Skeletal muscle cell (primary cell): ENCODE measurements around the gene BRD1.

Experiments
- DNase-seq: peaks from one replicate; pipeline ENCODE4 v3.0.0-alpha.2; 2010; ENCODE audit warnings: low read depth
- H3K4me3 ChIP-seq: 2 replicates; pipeline ENCODE4 v1.5.1; 2011; ENCODE audit warnings: low read depth, mild to moderate bottlenecking, control low read depth, low read length, moderate library complexity

BRD1 gene

GRCh38 chr22:49810363-49811019 lies 17.2 kb downstream of the BRD1 start:
- H3K4me3 ChIP-seq, result no peak overlapping the region
- no peak for DNase-seq

DNA sequence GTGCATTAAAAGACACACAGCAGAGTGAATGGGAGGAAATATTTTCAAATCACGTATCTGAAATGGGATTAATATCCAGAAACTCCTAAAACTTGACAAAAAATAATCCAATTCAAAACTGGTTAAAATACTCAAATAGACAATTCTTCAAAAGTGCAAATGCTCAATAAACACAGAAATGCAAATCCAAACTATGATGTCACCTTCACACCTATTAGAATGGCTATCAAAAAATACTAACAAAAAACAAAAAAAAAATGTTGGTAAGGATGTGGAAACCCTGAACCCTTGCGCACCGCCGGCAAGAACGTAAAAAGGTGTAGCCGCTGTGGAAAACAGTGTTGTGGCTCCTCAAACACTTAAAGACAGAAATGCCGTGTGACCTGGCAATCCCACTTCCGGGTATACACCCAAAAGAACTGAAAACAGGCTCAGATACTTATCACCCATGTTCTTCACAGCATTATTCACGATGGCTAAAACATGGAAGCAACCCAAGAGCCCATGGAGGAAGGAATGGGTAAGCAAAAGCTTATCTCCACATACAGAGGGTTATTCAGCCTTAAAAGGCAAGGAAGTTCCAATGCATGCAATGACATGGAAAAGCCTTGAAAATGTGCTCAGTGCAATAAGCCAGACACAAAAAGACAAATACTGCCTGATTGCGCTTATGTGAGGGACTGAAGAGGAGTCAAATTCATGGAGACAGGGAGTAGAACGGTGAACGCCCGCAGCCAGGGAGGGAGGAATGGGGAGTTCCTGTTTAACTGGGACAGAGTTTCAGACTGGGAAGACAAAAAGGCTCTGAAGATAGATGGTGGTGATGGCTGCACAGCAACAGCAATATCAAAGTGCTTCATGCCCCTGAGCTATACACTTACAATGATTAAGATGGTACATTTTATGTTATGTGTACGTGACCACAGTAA lies 19.6 kb downstream of the BRD1 start:
- no peak overlapping the region for H3K4me3 ChIP-seq

DNA sequence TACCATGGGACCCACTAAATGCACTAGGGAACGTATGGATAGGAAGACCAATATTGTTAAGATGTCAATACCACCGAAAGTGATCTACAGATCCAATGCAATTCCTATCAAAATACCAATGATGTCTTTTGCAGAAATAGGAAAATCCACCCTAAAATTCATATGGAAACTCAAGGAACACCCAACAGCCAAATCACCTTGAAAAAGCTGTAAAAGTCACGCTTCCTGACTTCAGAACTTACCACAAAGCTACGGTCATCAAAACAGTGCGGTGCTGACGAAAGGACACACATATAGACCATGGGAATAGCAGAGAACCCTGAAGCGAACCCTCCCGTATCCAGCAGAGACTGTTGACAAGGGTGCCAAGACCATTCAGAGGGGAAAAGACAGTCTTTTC lies 20.5 kb downstream of the BRD1 start:
- DNase-seq, result no peak

More for the DNA sequence above, 19.6 kb downstream of the BRD1 start:
- no peak for DNase-seq

GRCh38 chr22:49803737-49804375 lies 23.8 kb downstream of the BRD1 start:
- no peak overlapping the region for H3K4me3 ChIP-seq
- no peak for DNase-seq

More for the DNA sequence above, 20.5 kb downstream of the BRD1 start:
- H3K4me3 ChIP-seq, result no peak overlapping the region

GRCh38 chr22:49803134-49803533 lies 24.5 kb downstream of the BRD1 start:
- no peak for DNase-seq
- no peak overlapping the region for H3K4me3 ChIP-seq

DNA sequence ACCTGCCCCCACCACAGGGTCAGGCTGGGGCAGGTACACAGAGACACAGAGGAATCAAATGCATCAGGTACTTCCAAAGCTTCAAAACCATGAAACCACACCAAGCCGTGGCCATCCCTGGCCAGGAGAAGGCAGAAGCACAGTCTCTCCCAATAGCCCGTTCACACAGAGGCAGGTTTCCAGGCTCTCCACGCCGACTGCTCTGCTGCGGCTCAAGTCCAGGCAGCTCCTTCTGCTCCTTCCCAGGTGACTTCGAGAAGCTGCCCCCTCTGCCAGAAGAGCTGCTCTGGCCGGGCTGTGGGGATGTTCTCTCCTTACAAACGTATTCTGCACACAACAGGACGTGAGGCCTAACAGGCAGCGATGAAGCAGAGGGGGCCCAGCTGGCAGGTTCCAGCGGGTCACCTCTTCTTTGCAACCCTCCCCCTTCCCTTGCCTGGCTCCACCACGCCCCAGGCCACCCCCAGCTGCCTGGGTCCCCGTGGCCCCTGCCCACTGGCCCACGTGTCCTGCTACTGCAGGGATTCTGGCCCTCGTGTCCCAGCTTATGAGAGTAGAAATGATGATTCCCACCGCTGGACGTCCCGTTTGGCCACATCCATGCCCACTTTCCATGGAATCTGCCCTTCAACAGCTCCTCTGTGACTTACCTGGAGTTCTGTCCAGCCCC lies 26.1 kb downstream of the BRD1 start:
- no peak overlapping the region for H3K4me3 ChIP-seq

GRCh38 chr22:49800408-49801238 lies 27.1 kb downstream of the BRD1 start:
- no peak overlapping the region for H3K4me3 ChIP-seq
- no peak for DNase-seq

More for the DNA sequence above, 26.1 kb downstream of the BRD1 start:
- no peak for DNase-seq

DNA sequence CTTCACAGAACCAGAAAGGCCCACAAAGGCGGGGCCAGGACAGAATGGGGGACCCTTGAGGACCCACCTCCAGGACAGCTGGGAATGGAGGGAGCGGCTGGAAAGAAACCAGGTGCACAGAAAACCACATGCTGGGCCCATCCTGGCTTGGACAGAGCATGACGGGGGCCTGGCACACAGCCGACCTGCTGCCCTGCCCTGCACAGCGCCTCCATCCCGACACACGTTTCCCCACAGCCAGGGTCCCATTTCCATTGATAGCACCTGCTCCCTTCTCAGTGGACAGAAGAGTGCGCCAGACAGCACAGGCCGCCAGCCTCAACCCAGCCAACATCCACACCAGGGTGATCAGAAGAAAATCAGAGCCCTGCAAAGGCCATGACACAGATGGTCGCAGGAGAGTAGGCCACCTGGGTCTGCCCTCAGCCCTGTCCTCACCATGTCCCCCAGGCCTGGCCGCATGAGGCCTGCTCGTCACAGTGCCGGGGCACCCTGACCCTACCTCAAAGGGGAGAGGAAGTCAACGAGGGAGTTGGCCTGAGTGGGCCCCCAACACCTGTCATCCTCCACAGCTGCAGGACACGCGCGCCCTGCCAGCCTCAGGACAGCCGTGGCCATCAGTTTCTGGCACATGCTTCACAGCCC lies 28.1 kb downstream of the BRD1 start:
- no peak for DNase-seq
- H3K4me3 ChIP-seq, result no peak overlapping the region

- H3K4me3 ChIP-seq, result no peak overlapping the region
- no peak for DNase-seq
Measured at GRCh38 chr22:49798486-49799151, 29.1 kb downstream of the BRD1 start.

DNA sequence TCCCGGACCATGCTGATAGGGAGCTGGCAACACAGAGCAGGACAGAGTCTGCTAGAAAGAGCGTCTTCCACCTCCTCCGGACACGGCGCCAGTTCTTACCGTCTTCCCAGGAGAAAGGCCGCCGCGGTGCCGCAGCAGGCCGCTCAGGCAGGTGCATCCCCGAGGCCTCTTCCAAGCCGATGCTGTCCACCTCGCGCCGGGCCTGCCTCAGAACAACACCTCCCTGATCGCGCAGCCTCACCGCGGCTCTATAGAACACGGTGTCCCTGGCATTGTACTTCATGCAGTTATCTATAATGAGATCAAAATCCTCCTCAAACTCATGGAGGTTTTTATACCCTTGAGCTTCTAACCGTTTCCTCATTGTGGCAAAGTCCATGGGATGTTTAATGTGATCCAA lies 30.0 kb downstream of the BRD1 start:
- no peak for DNase-seq
- no peak overlapping the region for H3K4me3 ChIP-seq

DNA sequence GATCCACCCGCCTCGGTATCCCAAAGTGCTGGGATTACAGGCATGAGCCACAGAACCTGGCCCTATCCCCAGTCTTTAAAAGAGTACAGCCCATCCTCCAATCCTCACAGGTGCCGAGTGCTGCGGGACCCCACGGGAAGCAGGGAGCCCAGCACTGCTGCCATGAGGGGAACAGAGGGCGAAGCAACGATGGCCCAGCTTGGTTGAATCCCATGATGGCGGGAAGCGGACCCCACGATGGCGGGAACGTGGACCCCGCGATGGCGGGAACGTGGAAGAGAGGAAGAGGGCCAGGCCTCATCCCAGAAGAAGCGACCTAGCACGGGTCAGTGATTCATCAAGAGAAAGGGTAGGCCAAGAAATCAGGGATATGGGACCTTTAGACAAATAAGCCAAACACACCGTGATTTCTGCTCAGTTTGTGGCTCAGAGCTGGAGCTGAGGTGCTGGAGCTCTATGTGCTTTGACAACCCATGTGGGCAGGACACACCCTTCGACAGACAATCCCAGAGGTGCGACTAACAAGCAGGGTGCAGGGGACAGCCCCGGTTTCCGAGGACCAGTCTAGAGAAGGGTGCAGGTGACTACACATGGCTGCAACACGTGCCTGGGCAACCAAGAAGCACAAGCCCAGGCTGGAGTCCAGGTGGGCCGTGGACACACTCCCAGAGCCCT lies 30.9 kb downstream of the BRD1 start:
- no peak overlapping the region for H3K4me3 ChIP-seq
- DNase-seq, result no peak

- DNase-seq, result no peak
- H3K4me3 ChIP-seq, result no peak overlapping the region
Measured at GRCh38 chr22:49795521-49795920, 32.2 kb downstream of the BRD1 start.

- no peak for DNase-seq
- no peak overlapping the region for H3K4me3 ChIP-seq
Measured at GRCh38 chr22:49793871-49794270, 33.8 kb downstream of the BRD1 start.

- DNase-seq, result no peak
- no peak overlapping the region for H3K4me3 ChIP-seq
Measured at GRCh38 chr22:49793296-49793695, 34.4 kb downstream of the BRD1 start.

GRCh38 chr22:49792107-49792506 lies 35.6 kb downstream of the BRD1 start:
- no peak for DNase-seq
- H3K4me3 ChIP-seq, result no peak overlapping the region

DNA sequence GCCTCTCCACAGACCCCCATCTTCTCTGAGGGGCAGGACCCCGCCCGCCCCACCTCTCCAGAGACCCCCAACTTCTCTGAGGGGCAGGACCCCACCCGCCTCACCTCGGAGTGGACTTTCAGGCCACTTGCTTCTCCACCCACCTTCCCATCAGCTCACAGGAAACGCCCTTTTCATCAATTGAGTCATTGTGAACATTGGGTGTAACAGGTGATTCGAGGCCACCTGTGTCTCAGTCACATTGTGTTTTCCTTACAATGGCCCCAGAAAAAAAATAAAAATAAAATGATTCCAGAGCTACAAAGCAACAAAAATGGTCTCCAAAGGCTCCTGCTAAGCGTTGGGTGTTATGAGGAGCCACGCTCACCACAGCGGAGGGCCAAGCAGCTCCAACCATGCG lies 36.0 kb downstream of the BRD1 start:
- no peak overlapping the region for H3K4me3 ChIP-seq
- DNase-seq, result no peak

DNA sequence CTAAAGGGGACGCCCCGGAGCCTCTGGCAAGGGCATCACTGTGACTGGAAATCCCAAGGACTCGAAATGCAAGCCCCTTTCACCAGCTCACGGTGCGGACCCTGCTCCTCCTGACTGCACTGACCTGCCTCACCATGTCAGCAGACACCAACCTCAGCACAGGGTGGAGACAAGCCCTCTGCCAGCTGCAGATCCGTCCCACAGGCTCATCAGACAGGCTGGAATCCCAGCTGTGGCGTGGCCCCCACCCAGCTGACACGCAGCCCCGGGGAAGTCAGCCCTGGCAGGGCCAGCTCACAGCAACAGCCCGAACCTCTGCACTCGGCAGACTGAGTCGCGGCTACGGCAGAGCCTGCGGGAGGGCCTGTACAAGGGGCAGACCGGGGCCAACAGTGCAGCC lies 36.8 kb downstream of the BRD1 start:
- no peak overlapping the region for H3K4me3 ChIP-seq
- no peak for DNase-seq
